Bronchial epithelial cell (primary cell): ENCODE data around the gene HMGXB4. TPM values are rescaled to one million over a fixed set of nuclear protein-coding genes. Genes with fewer than 3 reads are reported as not detected.

Experiments used
- DNase-seq: peaks from one replicate; pipeline ENCODE4 v3.0.0-alpha.2; 2010; ENCODE audit warnings: low read depth
- FAIRE-seq: peaks from 2 replicates; lab custom pipeline; 2011; peaks lifted over from hg19 to GRCh38; lab: Jason Lieb, UNC
- H3K27me3 ChIP-seq: 2 replicates; pipeline ENCODE4 v1.5.1; 2011; ENCODE audit warnings: low read length; ENCODE audit not compliant: control insufficient read depth, insufficient read depth
- H3K36me3 ChIP-seq: 2 replicates; pipeline ENCODE4 v1.5.1; 2011; ENCODE audit warnings: low read length; ENCODE audit not compliant: control insufficient read depth, insufficient read depth
- H3K4me3 ChIP-seq: 2 replicates; pipeline ENCODE4 v1.5.1; 2011; ENCODE audit warnings: mild to moderate bottlenecking, low read depth, low read length, control low read depth
- CTCF ChIP-seq: IDR thresholded peaks from 2 replicates; pipeline ENCODE4 v1.5.1; 2011; ENCODE audit warnings: mild to moderate bottlenecking, moderate library complexity, low read length, control low read depth, inconsistent platforms; ENCODE audit not compliant: insufficient read depth, severe bottlenecking
- total RNA-seq: library from RNA; depleted of rRNA; stranded (reverse); fragments of >200 nt; gene quantifications from 2 replicates; pipeline ENCODE4 v1.2.1, GENCODE V29; 2014

The HMGXB4 gene
- total RNA-seq, 1 donor from 2014 or later, result 11.6 TPM

- peaks cover 20% of the 10 kb centered on the region for H3K36me3 ChIP-seq
- no peak for FAIRE-seq
Observed at GRCh38 chr22:35269630-35270029, 12.3 kb downstream of the HMGXB4 start.

DNA sequence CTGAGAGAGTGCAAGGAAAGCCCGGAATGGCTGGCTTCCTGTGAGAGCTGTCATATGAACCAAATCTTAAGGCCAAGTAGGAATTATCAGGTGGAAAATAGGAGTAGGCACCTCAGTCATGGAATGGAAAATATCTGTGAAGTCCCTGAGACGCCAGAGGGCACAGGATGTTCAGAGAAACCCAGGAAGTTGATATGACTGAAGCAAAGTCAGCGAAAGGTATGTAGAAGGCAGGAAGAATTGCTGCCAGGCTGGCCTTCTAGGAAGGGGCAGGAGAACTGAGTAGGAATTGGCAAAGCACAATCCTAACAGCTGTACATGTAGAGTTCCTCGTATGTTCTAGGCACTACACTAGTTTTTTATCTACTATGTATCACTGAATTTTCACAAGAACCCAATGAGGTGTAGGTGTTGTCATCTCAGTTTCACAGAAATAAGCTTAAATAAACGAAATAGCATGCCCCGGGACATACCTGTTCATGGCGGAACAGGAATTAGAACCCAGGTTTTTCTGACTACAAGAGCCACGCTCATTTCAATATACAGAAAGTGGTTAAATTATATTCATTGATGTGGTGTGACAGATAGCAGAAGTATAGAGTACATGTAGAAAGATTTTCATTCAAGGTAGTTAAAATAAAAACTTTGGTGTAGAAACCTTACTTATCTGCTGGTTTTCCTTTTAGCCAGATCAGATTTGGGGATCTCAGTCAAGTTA, 17.0 kb downstream of the HMGXB4 start:
- no peak for FAIRE-seq
- peaks cover 7% of the 10 kb centered on the region for H3K36me3 ChIP-seq

More at GRCh38 chr22:35269630-35270029, 12.3 kb downstream of the HMGXB4 start:
- DNase-seq, result no peak
- no peak overlapping the region for H3K4me3 ChIP-seq
- no peaks in the 10 kb centered on the region for H3K27me3 ChIP-seq
- TF ChIP-seq CTCF, result no peak

DNA sequence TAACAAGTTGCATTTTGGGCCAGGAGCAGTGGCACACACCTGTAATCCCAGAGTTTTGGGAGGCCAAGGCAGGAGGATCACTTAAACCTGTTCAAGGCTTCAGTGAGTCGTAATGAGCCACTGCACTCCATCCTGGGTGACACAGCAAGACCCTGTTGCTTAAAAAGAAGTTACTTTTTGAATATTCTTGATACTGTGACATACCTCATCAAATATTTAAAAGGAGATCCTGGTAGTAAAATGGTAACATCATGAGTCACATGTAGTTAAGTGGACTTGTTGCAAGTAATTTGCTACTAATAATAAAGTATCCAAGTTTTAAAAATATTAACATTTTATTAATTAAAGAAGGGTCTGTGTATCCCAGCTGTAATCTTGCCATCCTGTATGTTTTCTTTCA, 18.3 kb downstream of the HMGXB4 start:
- no peak for TF ChIP-seq CTCF
- peak; percentile 68 for DNase-seq

More for the DNA sequence above, 17.0 kb downstream of the HMGXB4 start:
- no peak for DNase-seq
- no peak for TF ChIP-seq CTCF
- Histone ChIP-seq H3K4me3 (no peak overlapping the region), H3K27me3 (no peaks in the 10 kb centered on the region)

GRCh38 chr22:35276019-35276418, 18.7 kb downstream of the HMGXB4 start:
- FAIRE-seq, result no peak
- no peak for DNase-seq
- H3K27me3 ChIP-seq, result no peaks in the 10 kb centered on the region
- H3K4me3 ChIP-seq, result no peak overlapping the region
- H3K36me3 ChIP-seq, result peaks cover 4% of the 10 kb centered on the region
- no peak for TF ChIP-seq CTCF

More for the DNA sequence above, 18.3 kb downstream of the HMGXB4 start:
- H3K36me3 ChIP-seq, result peaks cover 6% of the 10 kb centered on the region
- FAIRE-seq, result no peak
- no peak overlapping the region for H3K4me3 ChIP-seq
- H3K27me3 ChIP-seq, result no peaks in the 10 kb centered on the region

DNA sequence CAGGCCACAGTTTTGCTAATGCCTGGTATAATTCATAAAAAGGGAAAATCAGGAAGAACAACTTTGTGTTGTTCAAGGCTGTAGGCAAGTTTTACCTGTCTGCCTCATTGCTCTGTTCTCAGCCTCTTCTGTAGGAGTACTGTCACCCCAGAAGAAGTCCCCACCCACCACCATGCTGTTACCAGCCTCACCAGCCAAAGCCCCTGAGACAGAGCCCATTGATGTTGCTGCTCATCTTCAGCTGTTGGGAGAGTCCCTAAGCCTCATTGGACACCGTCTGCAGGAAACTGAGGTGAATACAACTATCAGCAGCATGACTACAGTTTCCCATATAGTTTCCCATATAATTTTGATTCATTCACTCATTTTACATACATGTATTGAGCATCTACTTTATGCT, 30.8 kb downstream of the HMGXB4 start:
- no peak for DNase-seq
- FAIRE-seq, result no peak
- H3K27me3 ChIP-seq, result no peaks in the 10 kb centered on the region
- peaks cover 7% of the 10 kb centered on the region for H3K36me3 ChIP-seq
- no peak for TF ChIP-seq CTCF
- no peak overlapping the region for H3K4me3 ChIP-seq
